ENCODE results near the gene ETV7. TPM values are rescaled to one million over a fixed set of nuclear protein-coding genes. Genes with fewer than 3 reads are reported as not detected.
"Not testable (repeated sequence)": the region's sequence is repeated elsewhere in the genome, so short reads cannot be mapped to it uniquely, and the experiment has no call there.

The ETV7 gene
- total and polyA plus RNA-seq, 4 donors = 0.29 to 0.61 (median 0.40) TPM; not detected in 1

DNA sequence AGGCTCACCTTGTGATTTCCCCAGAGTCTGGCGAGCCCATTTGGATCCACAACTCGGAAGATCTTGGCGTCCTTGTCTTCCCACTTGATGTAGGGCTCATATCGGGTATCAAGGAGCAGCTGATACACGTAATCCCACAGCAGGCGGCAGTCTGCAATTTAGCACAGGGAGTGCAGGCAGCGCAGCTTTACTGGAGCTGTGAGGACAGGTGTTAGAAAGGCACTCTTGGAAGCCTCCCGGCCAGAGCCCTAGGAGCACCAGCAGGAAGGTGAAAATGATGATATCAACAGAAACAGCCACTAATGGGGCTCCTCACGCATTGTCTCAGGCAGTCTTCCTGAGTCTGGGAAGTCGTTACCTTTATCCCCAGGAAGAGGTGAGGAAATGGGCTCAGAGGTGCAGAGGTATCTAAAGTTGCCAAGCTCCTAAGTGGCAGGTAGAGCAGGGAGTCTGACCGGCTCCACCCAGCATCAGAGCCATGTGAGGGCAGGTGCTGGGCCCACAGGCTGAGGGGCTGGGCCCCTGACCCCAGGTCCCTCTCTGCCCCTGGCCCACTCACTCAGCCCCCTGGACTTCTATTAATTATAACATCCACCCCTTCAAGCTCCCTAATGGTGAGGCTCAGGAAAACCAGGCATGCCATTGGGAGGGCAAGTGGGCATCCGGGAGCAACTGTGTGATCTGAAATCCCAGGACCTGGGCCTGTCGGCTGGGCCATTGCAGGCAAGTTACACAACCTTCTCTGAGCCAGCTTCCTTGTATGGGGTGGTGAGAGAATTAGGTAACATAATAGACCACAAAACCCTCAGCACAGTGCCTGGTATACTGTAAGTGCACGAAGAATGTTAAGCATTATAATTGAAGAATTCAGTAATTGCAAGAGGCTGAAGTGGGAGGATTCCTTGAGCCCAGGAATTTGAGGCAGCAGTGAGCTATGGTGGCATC, 18.3 kb downstream of the ETV7 start:
- no peak overlapping the region for H3K27ac ChIP-seq (ENCODE audit: low read depth, low read length)
- DNase-seq (ENCODE audit: low read depth in 4 of 6, low spot score in 6 of 6) = no peak
- WGBS (ENCODE audit: insufficient coverage) = 75% methylated on average over 12 of the region's 14 CpGs
- no peaks in the 10 kb centered on the region for H3K36me3 ChIP-seq (ENCODE audit: control insufficient read depth, insufficient read depth, low read length)
- no peaks in the 10 kb centered on the region for H3K4me1 ChIP-seq (ENCODE audit: control insufficient read depth, insufficient read depth, low read length)
- H3K4me3 ChIP-seq (ENCODE audit: low read depth, low read length) = no peak overlapping the region
- no peaks in the 10 kb centered on the region for H3K9me3 ChIP-seq (ENCODE audit: control insufficient read depth, insufficient read depth, low read length)
- H3K27me3 ChIP-seq (ENCODE audit: control insufficient read depth, insufficient read depth, low read length) = no peaks in the 10 kb centered on the region

DNA sequence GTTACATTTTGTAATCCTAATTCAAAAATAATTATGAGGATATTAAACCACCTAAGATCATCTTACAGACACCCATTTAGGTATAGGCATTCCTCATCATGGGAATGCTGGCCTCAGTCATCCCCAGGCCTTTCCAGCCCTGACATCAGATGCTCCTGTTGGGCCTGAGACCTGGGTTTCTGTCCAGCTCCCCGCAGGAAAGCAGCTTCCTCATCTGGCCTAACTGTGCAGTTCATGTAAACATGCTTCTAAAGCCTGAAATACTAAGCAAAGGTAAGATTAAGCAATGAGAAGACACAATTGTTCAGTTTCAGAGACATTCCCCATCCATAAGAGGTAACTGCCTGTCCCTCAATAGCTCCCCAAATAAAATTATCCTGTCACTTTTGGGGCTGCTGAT, 19.0 kb downstream of the ETV7 start:
- Histone ChIP-seq H3K4me1 (ENCODE audit: control insufficient read depth, insufficient read depth, low read length) (no peaks in the 10 kb centered on the region), H3K27me3 (ENCODE audit: control insufficient read depth, insufficient read depth, low read length) (no peaks in the 10 kb centered on the region), H3K36me3 (ENCODE audit: control insufficient read depth, insufficient read depth, low read length) (no peaks in the 10 kb centered on the region), H3K27ac (ENCODE audit: low read depth, low read length) (no peak overlapping the region), H3K4me3 (ENCODE audit: low read depth, low read length) (no peak overlapping the region), H3K9me3 (ENCODE audit: control insufficient read depth, insufficient read depth, low read length) (no peaks in the 10 kb centered on the region)
- no peak for DNase-seq (ENCODE audit: low read depth in 4 of 6, low spot score in 6 of 6)
- 100% methylated on average over 1 of the region's 1 CpG for WGBS (ENCODE audit: insufficient coverage)

- Histone ChIP-seq H3K4me3 (ENCODE audit: low read depth, low read length) (no peak overlapping the region), H3K9me3 (ENCODE audit: control insufficient read depth, insufficient read depth, low read length) (no peaks in the 10 kb centered on the region), H3K27me3 (ENCODE audit: control insufficient read depth, insufficient read depth, low read length) (no peaks in the 10 kb centered on the region), H3K4me1 (ENCODE audit: control insufficient read depth, insufficient read depth, low read length) (no peaks in the 10 kb centered on the region), H3K36me3 (ENCODE audit: control insufficient read depth, insufficient read depth, low read length) (no peaks in the 10 kb centered on the region), H3K27ac (ENCODE audit: low read depth, low read length) (no peak overlapping the region)
- DNase-seq (ENCODE audit: low read depth in 4 of 6, low spot score in 6 of 6) = no peak
- WGBS (ENCODE audit: insufficient coverage) = no CpG with 5 or more reads among the region's 3 CpGs
Observed at GRCh38 chr6:36367743-36368142, 19.7 kb downstream of the ETV7 start.

DNA sequence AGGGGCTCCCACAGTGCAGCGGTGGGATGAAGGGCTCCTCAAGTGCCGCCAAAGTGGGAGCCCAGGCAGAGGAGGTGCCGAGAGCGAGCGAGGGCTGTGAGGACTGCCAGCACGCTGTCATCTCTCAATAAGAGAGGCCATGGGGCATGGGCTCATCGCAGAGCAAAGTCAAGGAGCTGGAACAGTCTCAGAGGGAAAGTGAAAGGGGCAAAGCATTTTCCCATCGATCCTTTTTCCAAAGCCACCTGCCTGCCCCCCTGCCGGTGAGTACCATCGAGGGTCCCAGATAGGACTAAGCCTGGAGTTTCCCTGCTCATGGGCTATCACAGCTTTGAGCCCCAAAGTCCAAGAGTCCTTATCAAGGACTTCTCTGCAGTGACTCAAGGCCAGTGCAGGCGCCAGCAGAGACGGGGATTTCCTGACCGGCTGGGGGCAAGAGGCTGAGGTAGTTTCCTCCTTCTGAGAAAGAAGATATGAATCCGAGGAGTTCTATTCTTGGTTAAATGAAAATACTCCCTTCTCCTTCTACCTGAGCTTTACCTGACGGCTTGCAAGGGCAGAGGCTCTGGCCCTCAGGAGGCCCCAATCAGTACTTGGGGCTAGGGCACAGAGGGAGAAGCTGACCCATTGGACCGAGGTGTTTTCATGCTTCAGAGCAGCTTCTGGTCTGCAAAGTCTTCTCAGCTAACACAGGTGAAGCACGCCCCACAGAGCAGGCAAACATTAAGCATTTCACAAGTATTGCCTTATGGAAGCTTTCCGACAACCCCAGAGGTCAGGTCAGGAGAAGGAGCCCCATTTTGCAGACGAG, 22.6 kb downstream of the ETV7 start:
- Histone ChIP-seq H3K9me3 (ENCODE audit: control insufficient read depth, insufficient read depth, low read length) (no peaks in the 10 kb centered on the region), H3K27ac (ENCODE audit: low read depth, low read length) (no peak overlapping the region), H3K4me1 (ENCODE audit: control insufficient read depth, insufficient read depth, low read length) (peaks cover 6% of the 10 kb centered on the region), H3K27me3 (ENCODE audit: control insufficient read depth, insufficient read depth, low read length) (no peaks in the 10 kb centered on the region), H3K4me3 (ENCODE audit: low read depth, low read length) (no peak overlapping the region), H3K36me3 (ENCODE audit: control insufficient read depth, insufficient read depth, low read length) (no peaks in the 10 kb centered on the region)
- no peak for DNase-seq (ENCODE audit: low read depth in 4 of 6, low spot score in 6 of 6)
- 93% methylated on average over 12 of the region's 19 CpGs for WGBS (ENCODE audit: insufficient coverage)

DNA sequence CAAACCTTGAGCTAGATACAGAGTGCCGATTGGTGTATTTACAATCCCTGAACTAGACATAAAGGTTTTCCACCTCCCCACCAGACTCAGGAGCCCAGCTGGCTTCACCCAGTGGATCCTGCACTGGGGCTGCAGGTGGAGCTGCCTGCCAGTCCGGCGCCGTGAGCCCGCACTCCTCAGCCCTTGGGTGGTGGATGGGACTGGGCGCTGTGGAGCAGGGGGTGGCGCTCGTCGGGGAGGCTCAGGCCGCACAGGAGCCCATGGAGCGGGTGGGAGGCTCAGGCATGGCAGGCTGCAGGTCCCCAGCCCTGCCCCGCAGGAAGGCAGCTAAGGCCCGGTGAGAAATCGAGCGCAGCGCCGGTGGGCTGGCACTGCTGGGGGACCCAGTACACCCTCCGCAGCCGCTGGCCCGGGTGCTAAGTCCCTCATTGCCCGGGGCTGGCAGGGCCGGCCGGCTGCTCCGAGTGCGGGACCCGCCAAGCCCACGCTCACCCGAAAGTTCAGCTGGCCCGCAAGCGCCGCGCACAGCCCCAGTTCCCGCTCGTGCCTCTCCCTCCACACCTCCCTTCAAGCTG, 23.3 kb downstream of the ETV7 start:
- 98% methylated on average over 19 of the region's 34 CpGs for WGBS (ENCODE audit: insufficient coverage)
- not testable (repeated sequence) for H3K27ac ChIP-seq (ENCODE audit: low read depth, low read length); H3K9me3 ChIP-seq (ENCODE audit: control insufficient read depth, insufficient read depth, low read length); H3K36me3 ChIP-seq (ENCODE audit: control insufficient read depth, insufficient read depth, low read length); H3K4me3 ChIP-seq (ENCODE audit: low read depth, low read length); H3K4me1 ChIP-seq (ENCODE audit: control insufficient read depth, insufficient read depth, low read length); H3K27me3 ChIP-seq (ENCODE audit: control insufficient read depth, insufficient read depth, low read length); DNase-seq (ENCODE audit: low read depth in 4 of 6, low spot score in 6 of 6)

DNA sequence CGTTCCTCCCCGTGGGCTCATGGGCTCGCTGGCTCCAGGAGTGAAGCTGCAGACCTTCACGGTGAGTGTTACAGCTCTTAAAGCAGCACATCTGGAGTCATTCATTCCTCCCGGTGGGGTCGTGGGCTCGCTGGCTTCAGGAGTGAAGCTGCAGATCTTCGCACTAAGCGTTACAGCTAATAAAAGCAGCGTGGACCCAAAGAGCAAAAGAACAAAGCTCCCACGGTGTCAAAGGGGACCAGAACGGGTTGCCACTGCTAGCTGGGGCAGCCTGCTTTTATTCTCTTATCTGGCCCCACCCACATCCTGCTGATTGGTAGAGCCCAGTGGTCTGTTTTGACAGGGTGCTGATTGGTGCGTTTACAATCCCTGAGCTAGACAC, 24.1 kb downstream of the ETV7 start:
- not testable (repeated sequence) for H3K36me3 ChIP-seq (ENCODE audit: control insufficient read depth, insufficient read depth, low read length); H3K9me3 ChIP-seq (ENCODE audit: control insufficient read depth, insufficient read depth, low read length); DNase-seq (ENCODE audit: low read depth in 4 of 6, low spot score in 6 of 6); H3K4me3 ChIP-seq (ENCODE audit: low read depth, low read length); H3K27ac ChIP-seq (ENCODE audit: low read depth, low read length); H3K27me3 ChIP-seq (ENCODE audit: control insufficient read depth, insufficient read depth, low read length)
- 62% methylated on average over 11 of the region's 13 CpGs for WGBS (ENCODE audit: insufficient coverage)
- H3K4me1 ChIP-seq (ENCODE audit: control insufficient read depth, insufficient read depth, low read length) = peaks cover 10% of the 10 kb centered on the region

DNA sequence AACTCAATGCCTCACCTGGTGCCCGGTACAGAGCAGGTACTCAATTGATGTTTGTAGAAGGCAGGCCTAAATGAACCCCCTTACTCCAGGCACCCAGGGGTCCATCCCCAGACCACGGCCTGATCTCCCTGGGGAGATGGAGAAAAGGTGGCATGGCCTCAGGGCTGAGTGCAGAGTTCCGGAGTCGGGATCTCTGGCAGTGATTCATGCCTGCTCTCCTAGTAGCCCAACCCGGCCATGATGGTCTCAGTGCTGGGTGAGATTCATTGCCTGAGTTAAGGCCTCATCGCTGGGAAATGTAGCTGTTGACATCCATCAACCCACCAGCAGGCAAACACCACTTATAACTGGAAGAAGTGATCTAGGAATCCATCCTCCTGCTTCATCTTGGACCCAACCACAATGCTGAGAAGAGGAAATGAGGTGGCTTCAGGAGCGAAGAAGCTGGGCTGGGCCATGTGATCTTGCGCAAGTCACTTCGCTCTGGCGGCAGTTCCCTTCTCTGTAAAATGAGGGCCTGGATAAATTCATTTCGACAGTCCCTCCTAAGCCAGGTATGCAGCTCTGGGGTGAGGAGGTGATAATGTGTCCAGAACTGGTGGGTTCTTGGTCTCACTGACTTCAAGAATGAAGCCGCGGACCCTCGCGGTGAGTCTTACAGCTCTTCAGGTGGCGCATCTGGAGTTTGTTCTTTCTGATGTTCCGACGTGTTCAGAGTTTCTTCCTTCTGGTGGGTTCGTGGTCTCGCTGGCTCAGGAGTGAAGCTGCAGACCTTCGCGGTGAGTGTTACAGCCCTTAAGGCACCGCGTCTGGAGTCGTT, 24.7 kb downstream of the ETV7 start:
- H3K9me3 ChIP-seq (ENCODE audit: control insufficient read depth, insufficient read depth, low read length) = no peaks in the 10 kb centered on the region
- peaks cover 10% of the 10 kb centered on the region for H3K4me1 ChIP-seq (ENCODE audit: control insufficient read depth, insufficient read depth, low read length)
- H3K27me3 ChIP-seq (ENCODE audit: control insufficient read depth, insufficient read depth, low read length) = no peaks in the 10 kb centered on the region
- H3K4me3 ChIP-seq (ENCODE audit: low read depth, low read length) = no peak overlapping the region
- H3K27ac ChIP-seq (ENCODE audit: low read depth, low read length) = no peak overlapping the region
- H3K36me3 ChIP-seq (ENCODE audit: control insufficient read depth, insufficient read depth, low read length) = no peaks in the 10 kb centered on the region
- no peak for DNase-seq (ENCODE audit: low read depth in 4 of 6, low spot score in 6 of 6)
- 91% methylated on average over 19 of the region's 25 CpGs for WGBS (ENCODE audit: insufficient coverage)

- DNase-seq (ENCODE audit: low read depth in 4 of 6, low spot score in 6 of 6) = no peak
- no peaks in the 10 kb centered on the region for H3K9me3 ChIP-seq (ENCODE audit: control insufficient read depth, insufficient read depth, low read length)
- H3K27ac ChIP-seq (ENCODE audit: low read depth, low read length) = no peak overlapping the region
- no peaks in the 10 kb centered on the region for H3K36me3 ChIP-seq (ENCODE audit: control insufficient read depth, insufficient read depth, low read length)
- H3K4me3 ChIP-seq (ENCODE audit: low read depth, low read length) = no peak overlapping the region
- WGBS (ENCODE audit: insufficient coverage) = 91% methylated on average over 8 of the region's 11 CpGs
- H3K4me1 ChIP-seq (ENCODE audit: control insufficient read depth, insufficient read depth, low read length) = peaks cover 18% of the 10 kb centered on the region
- H3K27me3 ChIP-seq (ENCODE audit: control insufficient read depth, insufficient read depth, low read length) = no peaks in the 10 kb centered on the region
Observed at GRCh38 chr6:36361071-36361470, 26.4 kb downstream of the ETV7 start.
